Body of pancreas (tissue), 4 donors: ENCODE data around the gene CERS4. TPM values are rescaled to one million over a fixed set of nuclear protein-coding genes. Genes with fewer than 3 reads are reported as not detected.
A peak's percentile ranks its signal among the peaks of the same experiment; 100 is the strongest.

Experiments
- ATAC-seq: fragments of 150-250 bp; one replicate; pipeline ENCODE4 v1.9.1; 2016
- DNase-seq, 4 donors: peaks; one replicate each; pipeline ENCODE4 v3.0.0-alpha.2; 2019
- H3K27ac ChIP-seq, 4 donors: fragments of 200-600 bp; sonication (generic); 1 replicate in 3 of 4; 2 replicates in 1 of 4; pipeline versions ENCODE4 v1.5.1 to v1.6.1; 2016 to 2019; ENCODE audit warnings: mild to moderate bottlenecking in 1 of 4, mixed read lengths in 1 of 4, moderate library complexity in 1 of 4
- H3K27me3 ChIP-seq, 2 donors: fragments of 200-600 bp; sonication (generic); one replicate each; pipeline ENCODE4 v1.6.0; 2016; ENCODE audit warnings: mild to moderate bottlenecking in 1 of 2
- H3K36me3 ChIP-seq, 2 donors: fragments of 200-600 bp; sonication (generic); replicated peaks in 1 of 2; 2 replicates each; pipeline ENCODE4 v1.5.1; 2016; ENCODE audit warnings: low read depth in 2 of 2; ENCODE audit not compliant: insufficient read depth in 1 of 2
- H3K4me1 ChIP-seq: fragments of 200-600 bp; sonication (generic); one replicate; pipeline ENCODE4 v1.6.0; 2016
- H3K4me3 ChIP-seq, 2 donors: fragments of 200-600 bp; sonication (generic); 1 replicate in 1 of 2; 2 replicates in 1 of 2; pipeline ENCODE4 v1.5.1; 2016 to 2019
- H3K9me3 ChIP-seq, 3 donors: fragments of 200-600 bp; sonication (generic); 1 replicate in 2 of 3; 2 replicates in 1 of 3; pipeline ENCODE4 v1.5.1; 2016
- CTCF ChIP-seq, 7 experiments: fragments of 450-650 bp in 4 of 7; fragments of 200-600 bp in 3 of 7; sonication (generic) in 3 of 7; IDR thresholded peaks; one replicate each; pipeline ENCODE4 v1.5.1; 2016 to 2019; ENCODE audit warnings: antibody characterized with exemption in 7 of 7
- POLR2A ChIP-seq, 3 donors: fragments of 450-650 bp; IDR thresholded peaks; one replicate each; pipeline ENCODE4 v1.6.1; 2016; ENCODE audit warnings: antibody characterized with exemption in 3 of 3, mild to moderate bottlenecking in 2 of 3
- WGBS, 2 donors: methylation state at CpG; one replicate each; pipeline ENCODE4 v1.1.5; 2017; 5-methylcytosine and 5-hydroxymethylcytosine counted together
- intact Hi-C: fragments of 100-400 bp; cut with DNase I; formaldehyde crosslinking; loops from one replicate; pipeline ENCODE4 v1.15.1; 2023
- total RNA-seq, 2 donors: library from RNA; depleted of rRNA; stranded (reverse); fragments of >200 nt; gene quantifications; one replicate each; pipeline ENCODE4 v1.1.0, GENCODE V29; 2016

The CERS4 gene
- total RNA-seq, 2 donors from 2014 or later: 53.1 to 87.4 TPM

DNA sequence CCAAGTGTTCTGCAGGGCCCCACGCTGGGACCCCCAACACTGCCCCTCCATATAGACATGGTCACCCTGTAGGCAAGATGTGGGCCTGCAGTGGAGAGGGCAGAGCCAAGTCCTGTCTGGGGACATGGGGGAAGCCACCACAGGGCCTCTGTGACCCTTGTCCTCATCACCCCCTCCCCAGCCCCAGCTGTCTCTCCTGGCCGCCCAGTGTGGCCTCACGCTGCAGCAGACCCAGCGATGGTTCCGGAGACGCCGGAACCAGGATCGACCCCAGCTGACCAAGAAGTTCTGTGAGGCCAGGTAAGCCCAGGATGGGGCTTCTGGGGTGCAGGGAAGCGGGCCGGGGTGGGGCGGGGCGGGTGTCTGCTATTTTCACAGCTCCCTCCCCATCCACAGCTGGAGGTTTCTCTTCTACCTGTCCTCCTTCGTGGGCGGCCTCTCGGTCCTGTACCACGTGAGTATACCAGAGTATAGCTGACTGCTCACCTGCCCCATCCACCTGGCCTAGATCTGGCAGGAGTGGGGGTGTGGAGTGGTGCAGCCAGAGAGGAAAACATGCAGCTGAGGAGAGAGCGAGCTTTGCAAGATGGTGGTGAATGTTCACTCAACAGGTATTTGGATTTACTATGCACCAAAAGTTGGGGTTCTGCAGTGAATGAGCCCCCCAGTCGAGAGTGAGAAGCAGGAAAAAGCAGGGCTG is 46.4 kb downstream of the CERS4 start:
- TF ChIP-seq POLR2A (IDR thresholded peaks at IDR 0.05) (no peak), CTCF (IDR thresholded peaks at IDR 0.05) (no peak)
- WGBS, 2 donors: 79 to 85% methylated on average over 9 to 16 of the region's 18 CpGs

GRCh38 chr19:8256276-8257051 is 47.3 kb downstream of the CERS4 start:
- no peaks in the 10 kb centered on the region for H3K27me3 ChIP-seq
- intact Hi-C loops: no loop called here
- no peak for ATAC-seq
- TF ChIP-seq POLR2A (IDR thresholded peaks at IDR 0.05) (no peak), CTCF (IDR thresholded peaks at IDR 0.05) (no peak)
- no peaks in the 10 kb centered on the region for H3K9me3 ChIP-seq
- H3K4me3 ChIP-seq: no peak overlapping the region
- H3K4me1 ChIP-seq: peaks cover 4% of the 10 kb centered on the region
- H3K27ac ChIP-seq: no peak overlapping the region
- H3K36me3 ChIP-seq: peaks cover 0 to 21% of the 10 kb centered on the region in 2 donors
- no peak for DNase-seq
- 89 to 94% methylated on average over 13 to 14 of the region's 15 CpGs for WGBS, 2 donors

More for the DNA sequence above, 46.4 kb downstream of the CERS4 start:
- no peaks in the 10 kb centered on the region for H3K27me3 ChIP-seq
- intact Hi-C loops: no loop called here
- DNase-seq (no peak), ATAC-seq (no peak)
- peaks cover 0 to 21% of the 10 kb centered on the region in 2 donors for H3K36me3 ChIP-seq
- H3K9me3 ChIP-seq: no peaks in the 10 kb centered on the region
- peaks cover 13% of the 10 kb centered on the region for H3K4me1 ChIP-seq
- no peak overlapping the region for H3K27ac ChIP-seq
- H3K4me3 ChIP-seq: no peak overlapping the region

- intact Hi-C loops: no loop called here
- H3K9me3 ChIP-seq: no peaks in the 10 kb centered on the region
- H3K27ac ChIP-seq: no peak overlapping the region
- WGBS, 2 donors: 72 to 81% methylated on average over 5 of the region's 5 CpGs
- no peaks in the 10 kb centered on the region for H3K4me1 ChIP-seq
- TF ChIP-seq CTCF (IDR thresholded peaks at IDR 0.05) (no peak), POLR2A (IDR thresholded peaks at IDR 0.05) (no peak)
- peaks cover 0 to 25% of the 10 kb centered on the region in 2 donors for H3K36me3 ChIP-seq
- H3K4me3 ChIP-seq: no peak overlapping the region
- DNase-seq (no peak), ATAC-seq (no peak)
- H3K27me3 ChIP-seq: no peaks in the 10 kb centered on the region
Measured at GRCh38 chr19:8257052-8257443, 47.9 kb downstream of the CERS4 start.

DNA sequence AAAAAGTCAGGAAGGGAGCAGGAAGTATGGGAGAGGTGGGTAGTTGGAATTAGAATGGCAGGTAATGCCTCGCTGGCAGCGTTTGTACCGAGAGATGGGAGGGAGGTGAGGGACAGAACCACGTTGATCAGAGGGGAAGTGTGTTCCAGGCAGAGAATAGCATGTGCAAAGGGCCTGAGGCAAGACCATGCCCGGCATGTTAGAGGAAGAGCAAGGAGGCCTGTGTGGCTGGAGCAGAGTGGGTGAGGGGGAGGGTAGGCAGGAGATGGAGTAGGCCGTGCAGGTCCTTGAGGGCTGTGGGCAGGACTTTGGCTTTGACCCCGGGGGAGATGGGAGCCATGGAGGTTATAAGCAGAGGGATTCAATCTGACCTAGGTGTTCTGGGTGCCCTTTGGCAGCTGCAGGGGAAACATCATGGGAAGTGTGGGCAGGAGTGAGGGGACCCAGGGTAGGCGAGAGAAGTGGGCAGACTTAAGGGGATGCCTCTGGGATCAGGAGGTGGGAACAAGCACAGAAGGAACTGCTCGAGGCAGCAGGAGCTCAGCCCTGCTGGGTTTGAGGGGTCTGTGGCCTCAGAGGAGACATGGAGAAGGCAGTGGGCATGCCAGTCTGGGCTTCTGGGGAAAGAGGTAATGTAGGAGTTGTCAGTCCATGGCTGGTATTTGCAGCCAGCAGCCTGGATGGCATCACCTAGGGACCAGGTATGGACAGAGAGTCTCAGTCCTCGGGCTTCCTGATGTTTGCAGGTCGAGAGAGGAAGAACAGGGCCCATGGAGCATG is 50.2 kb downstream of the CERS4 start:
- Histone ChIP-seq H3K9me3 (no peaks in the 10 kb centered on the region), H3K4me1 (no peaks in the 10 kb centered on the region), H3K27ac (no peak overlapping the region), H3K27me3 (no peaks in the 10 kb centered on the region), H3K4me3 (no peak overlapping the region), H3K36me3 (peaks cover 0 to 25% of the 10 kb centered on the region in 2 donors)
- 85 to 86% methylated on average over 9 to 11 of the region's 11 CpGs for WGBS, 2 donors
- peak in 3 of 4 donors; percentile 1 to 6 (median 2) for DNase-seq
- TF ChIP-seq CTCF (IDR thresholded peaks at IDR 0.05) (no peak), POLR2A (IDR thresholded peaks at IDR 0.05) (no peak)
- intact Hi-C loops: no loop called here
- ATAC-seq: no peak
